ENCODE measurements around the gene LAMP1.
"Not testable (repeated sequence)": the region's sequence is repeated elsewhere in the genome, so short reads cannot be mapped to it uniquely, and the experiment has no call there.

- TF ChIP-seq, protein P1, sequence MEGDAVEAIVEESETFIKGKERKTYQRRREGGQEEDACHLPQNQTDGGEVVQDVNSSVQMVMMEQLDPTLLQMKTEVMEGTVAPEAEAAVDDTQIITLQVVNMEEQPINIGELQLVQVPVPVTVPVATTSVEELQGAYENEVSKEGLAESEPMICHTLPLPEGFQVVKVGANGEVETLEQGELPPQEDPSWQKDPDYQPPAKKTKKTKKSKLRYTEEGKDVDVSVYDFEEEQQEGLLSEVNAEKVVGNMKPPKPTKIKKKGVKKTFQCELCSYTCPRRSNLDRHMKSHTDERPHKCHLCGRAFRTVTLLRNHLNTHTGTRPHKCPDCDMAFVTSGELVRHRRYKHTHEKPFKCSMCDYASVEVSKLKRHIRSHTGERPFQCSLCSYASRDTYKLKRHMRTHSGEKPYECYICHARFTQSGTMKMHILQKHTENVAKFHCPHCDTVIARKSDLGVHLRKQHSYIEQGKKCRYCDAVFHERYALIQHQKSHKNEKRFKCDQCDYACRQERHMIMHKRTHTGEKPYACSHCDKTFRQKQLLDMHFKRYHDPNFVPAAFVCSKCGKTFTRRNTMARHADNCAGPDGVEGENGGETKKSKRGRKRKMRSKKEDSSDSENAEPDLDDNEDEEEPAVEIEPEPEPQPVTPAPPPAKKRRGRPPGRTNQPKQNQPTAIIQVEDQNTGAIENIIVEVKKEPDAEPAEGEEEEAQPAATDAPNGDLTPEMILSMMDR (conservative IDR thresholded peaks at IDR 0.05; ENCODE audit: low read length) = not testable (repeated sequence)
- not testable (repeated sequence) for TF ChIP-seq EZH2phosphoT487 (IDR thresholded peaks at IDR 0.05; ENCODE audit: borderline replicate concordance, low read depth, low read length)
Observed at GRCh38 chr13:113314895-113315470, 17.9 kb downstream of the LAMP1 start.

All from OCI-LY7 (cell line).